ENCODE data around the gene AKT2. TPM values are rescaled to one million over a fixed set of nuclear protein-coding genes. Genes with fewer than 3 reads are reported as not detected.

Gene AKT2
- total RNA-seq, 6 experiments from 2014 or later, result 83.2 to 132 (median 107) TPM

- no peak for DNase-seq
- Histone ChIP-seq H3K9me3 (no peaks in the 10 kb centered on the region), H3K36me3 (no peaks in the 10 kb centered on the region), H3K4me1 (no peaks in the 10 kb centered on the region), H3K27ac (no peak overlapping the region), H3K27me3 (no peaks in the 10 kb centered on the region), H3K4me3 (no peak overlapping the region)
- no peak for ATAC-seq
- intact Hi-C loops (cut with DNase I), result no loop called here
- TF ChIP-seq CTCF (IDR thresholded peaks at IDR 0.05), result no peak
- no peak for TF ChIP-seq POLR2A (IDR thresholded peaks at IDR 0.05)
- 83% methylated on average over 1 of the region's 1 CpG for WGBS (ENCODE audit: insufficient coverage, low coverage, low lambda C conversion rate, missing lambda C conversion rate)
Measured at GRCh38 chr19:40184273-40184672, 100.9 kb downstream of the AKT2 start.

MicroRNAs encoded within 50 kb of the gene (microRNA counts, 767-probe panel; counts per million panel counts)
- microRNA hsa-miR-641, result 237 counts per million

Small RNAs within 50 kb of the gene (microRNA-seq; reads per million reads assigned to microRNA genes)
- 53.5 to 66.2 reads per million in 2 donors for gene MIR641

Small RNAs within 50 kb of the gene (small RNA-seq; reads per million reads assigned to genes)
- gene MIR641 (1.5 to 1.8 reads per million in 2 experiments), gene RNU6-945P (0 reads per million in 2 experiments)

Other genes with a start within 250 kb of the AKT2 start
- 1 to 10 TPM; 3.2 to 9.6 (median 5.8) TPM for gene ZNF780B, start 229.1 kb downstream of the AKT2 start, total RNA-seq
- 10 to 100 TPM in 4 of 6 experiments, 1 to 10 TPM in 2; 8.4 to 11.1 (median 10.2) TPM for gene ZNF780A, start 194.4 kb downstream of the AKT2 start, total RNA-seq
- gene MAP3K10, start 93.9 kb downstream of the AKT2 start, total RNA-seq, result 1 to 10 TPM; 4.2 to 7.0 (median 6.5) TPM
- not detected for gene TTC9B, start 67.0 kb downstream of the AKT2 start, total RNA-seq
- 1 to 10 TPM; 1.5 to 8.7 (median 3.9) TPM for gene CCNP, start 58.7 kb downstream of the AKT2 start, total RNA-seq
- gene C19orf47, start 63.1 kb upstream of the AKT2 start, total RNA-seq, result 1 to 10 TPM; 4.8 to 8.1 (median 5.5) TPM
- gene PLD3, start 63.4 kb upstream of the AKT2 start, total RNA-seq, result 100 to 1,000 TPM in 4 of 6 experiments, 10 to 100 TPM in 2; 84.7 to 197 (median 113) TPM
- gene HIPK4, start 104.8 kb upstream of the AKT2 start, total RNA-seq, result under 1 TPM in 1 of 6 experiments, not detected in 5; 0.15 TPM
- under 1 TPM; 0.37 to 0.99 (median 0.60) TPM for gene PRX, start 128.0 kb upstream of the AKT2 start, total RNA-seq
- 10 to 100 TPM in 1 of 6 experiments, 1 to 10 TPM in 5; 3.7 to 11.7 (median 6.2) TPM for gene SERTAD1, start 140.6 kb upstream of the AKT2 start, total RNA-seq
- gene SERTAD3, start 159.0 kb upstream of the AKT2 start, total RNA-seq, result 10 to 100 TPM in 1 of 6 experiments, 1 to 10 TPM in 5; 5.2 to 10.1 (median 7.4) TPM
- gene BLVRB, start 180.4 kb upstream of the AKT2 start, total RNA-seq, result 100 to 1,000 TPM; 127 to 326 (median 146) TPM
- gene SPTBN4, start 181.7 kb upstream of the AKT2 start, total RNA-seq, result 1 to 10 TPM in 1 of 6 experiments, under 1 TPM in 5; 0.44 to 1.6 (median 0.65) TPM

All from right lobe of liver (tissue), 6 donors.